HL-60/S4 (cell line): ENCODE results near the gene VAC14.

ENCODE experiments used
- in situ Hi-C: fragments of 300-500 bp; cut with MboI; formaldehyde crosslinking; loops from 2 replicates; pipeline ENCODE4 v1.14.3; 2022; ENCODE audit warnings: low sequenced_read_pairs

VAC14 gene

GRCh38 chr16:70670175-70670574 lies 130.8 kb downstream of the VAC14 start:
- in situ Hi-C loops: loop anchor here (10.0 kb wide), 1 partner anchor 105 kb away; no protein-coding TSS in a partner anchor

- in situ Hi-C loops: no loop called here
Measured at GRCh38 chr16:70665806-70666735, 134.9 kb downstream of the VAC14 start.

- in situ Hi-C loops: no loop called here
Measured at GRCh38 chr16:70665113-70665694, 135.8 kb downstream of the VAC14 start.

- in situ Hi-C loops: no loop called here
Measured at GRCh38 chr16:70664325-70665112, 136.4 kb downstream of the VAC14 start.

DNA sequence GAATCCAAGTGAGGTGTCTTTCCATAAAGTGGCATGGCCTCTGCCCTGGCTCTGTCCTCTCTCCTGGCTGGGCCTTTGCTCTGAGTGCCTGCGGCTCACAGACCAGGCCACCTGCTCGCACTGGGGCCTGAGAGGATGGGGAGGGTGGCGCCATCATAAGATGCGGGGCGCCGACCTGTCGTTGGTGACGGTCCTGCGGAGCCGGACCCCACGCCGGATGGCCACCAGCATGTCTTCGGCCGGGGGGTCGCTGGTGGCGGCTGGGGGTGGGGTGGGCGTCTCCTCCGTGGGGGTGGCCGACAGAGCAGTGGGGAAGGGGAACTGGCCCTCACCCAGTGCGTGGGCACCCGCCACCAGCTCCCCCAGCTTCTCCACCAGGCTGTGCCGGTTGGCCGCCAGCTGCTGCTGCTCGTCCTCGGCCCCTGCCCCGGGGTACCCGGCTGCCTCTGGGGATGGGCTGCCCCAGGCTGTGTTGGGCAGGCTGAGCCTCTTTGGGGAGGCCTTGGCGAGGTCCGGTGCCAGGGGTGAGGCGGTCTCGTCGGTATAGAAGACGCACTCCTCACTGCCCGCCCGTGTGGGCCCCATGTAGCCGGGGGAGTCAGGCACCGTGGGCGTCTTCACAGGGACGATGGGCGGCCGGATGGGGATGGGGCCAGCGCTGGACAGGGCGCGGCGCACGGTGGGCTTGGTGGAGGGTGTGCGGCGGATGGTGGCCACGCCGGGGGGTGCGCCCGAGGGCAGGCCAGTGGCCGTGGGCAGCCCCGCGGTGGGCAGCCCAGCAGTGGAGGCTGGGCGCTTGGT lies 137.2 kb downstream of the VAC14 start:
- in situ Hi-C loops: no loop called here

DNA sequence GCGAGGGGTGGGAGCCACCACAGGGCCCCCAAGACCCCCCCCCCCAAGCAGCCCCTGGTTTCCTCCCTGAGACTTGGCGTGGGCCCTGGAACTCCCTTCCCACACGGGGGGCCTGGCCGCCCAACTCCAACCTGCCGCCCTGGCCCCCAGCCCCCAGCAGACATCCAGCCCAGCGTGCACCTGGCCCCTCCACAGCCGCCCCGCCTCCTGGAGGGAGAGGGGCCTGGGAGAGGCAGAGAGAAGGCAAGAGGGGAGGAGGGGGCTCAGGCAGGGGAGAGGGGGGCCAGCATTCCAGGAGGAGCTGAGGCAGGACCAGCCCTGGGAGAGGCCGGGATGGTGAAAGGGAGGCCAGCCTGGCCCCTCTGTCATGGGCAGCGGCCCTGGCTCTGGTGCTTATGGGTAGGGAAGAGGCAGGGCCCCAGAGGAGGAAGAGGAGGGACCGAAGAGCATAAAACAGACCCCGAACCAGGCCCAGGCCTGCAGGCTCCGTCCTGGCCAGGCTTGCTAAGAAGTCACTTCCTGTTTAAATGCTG lies 137.9 kb downstream of the VAC14 start:
- in situ Hi-C loops: no loop called here

- in situ Hi-C loops: no loop called here
Measured at GRCh38 chr16:70661918-70662641, 138.9 kb downstream of the VAC14 start.

DNA sequence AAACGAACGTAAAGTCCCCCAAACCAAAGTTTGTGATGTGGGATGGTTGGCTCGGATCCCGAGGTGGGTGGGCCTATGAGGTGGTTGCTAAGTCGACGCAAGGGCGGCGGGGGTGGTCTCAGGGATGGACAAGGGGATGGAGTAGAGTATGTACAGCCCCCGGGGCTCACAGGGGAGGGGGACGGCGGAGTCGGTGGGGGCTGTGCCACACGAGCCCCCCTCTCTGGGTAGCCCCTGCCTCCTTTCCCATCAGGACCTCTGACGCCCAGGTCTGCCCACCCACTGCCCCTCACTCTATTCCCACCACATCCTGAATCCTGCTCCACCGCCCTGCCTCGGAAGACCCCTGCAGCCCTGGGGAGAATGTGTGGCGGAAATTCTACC lies 139.4 kb downstream of the VAC14 start:
- in situ Hi-C loops: no loop called here

- in situ Hi-C loops: no loop called here
Measured at GRCh38 chr16:70660672-70661350, 140.1 kb downstream of the VAC14 start.

DNA sequence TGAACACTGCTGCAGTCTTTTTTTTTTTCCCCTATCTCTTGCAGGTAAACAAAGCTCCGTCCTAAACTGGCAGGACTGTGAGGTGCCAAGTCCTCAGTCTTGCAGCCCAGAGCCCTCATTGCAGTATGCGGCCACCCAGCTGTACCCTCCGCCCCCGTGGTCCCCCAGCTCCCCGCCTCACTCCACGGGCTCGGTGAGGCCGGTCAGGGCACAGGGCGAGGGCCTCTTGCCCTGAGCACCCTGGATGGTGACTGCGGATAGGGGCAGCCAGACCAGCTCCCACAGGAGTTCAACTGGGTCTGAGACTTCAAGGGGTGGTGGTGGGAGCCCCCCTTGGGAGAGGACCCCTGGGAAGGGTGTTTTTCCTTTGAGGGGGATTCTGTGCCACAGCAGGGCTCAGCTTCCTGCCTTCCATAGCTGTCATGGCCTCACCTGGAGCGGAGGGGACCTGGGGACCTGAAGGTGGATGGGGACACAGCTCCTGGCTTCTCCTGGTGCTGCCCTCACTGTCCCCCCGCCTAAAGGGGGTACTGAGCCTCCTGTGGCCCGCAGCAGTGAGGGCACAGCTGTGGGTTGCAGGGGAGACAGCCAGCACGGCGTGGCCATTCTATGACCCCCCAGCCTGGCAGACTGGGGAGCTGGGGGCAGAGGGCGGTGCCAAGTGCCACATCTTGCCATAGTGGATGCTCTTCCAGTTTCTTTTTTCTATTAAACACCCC lies 140.8 kb downstream of the VAC14 start:
- in situ Hi-C loops: no loop called here

DNA sequence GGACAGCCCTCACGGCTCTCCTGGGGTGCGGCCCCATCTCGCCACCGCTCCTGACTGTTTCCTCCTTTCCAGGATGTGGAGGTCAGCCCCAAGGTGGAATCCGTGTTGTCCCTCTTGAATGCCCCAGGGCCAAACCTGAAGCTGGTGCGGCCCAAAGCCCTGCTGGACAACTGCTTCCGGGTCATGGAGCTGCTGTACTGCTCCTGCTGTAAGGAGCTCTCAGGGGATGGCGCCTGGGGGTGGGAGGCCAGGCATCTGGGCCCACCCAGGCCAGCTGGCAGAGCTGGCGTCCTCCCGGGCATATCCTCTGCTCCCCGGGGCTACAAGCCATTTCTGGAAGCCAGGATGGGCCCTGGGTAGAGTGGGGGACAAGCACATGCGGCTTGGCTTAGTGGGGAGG lies 141.4 kb downstream of the VAC14 start:
- in situ Hi-C loops: no loop called here

DNA sequence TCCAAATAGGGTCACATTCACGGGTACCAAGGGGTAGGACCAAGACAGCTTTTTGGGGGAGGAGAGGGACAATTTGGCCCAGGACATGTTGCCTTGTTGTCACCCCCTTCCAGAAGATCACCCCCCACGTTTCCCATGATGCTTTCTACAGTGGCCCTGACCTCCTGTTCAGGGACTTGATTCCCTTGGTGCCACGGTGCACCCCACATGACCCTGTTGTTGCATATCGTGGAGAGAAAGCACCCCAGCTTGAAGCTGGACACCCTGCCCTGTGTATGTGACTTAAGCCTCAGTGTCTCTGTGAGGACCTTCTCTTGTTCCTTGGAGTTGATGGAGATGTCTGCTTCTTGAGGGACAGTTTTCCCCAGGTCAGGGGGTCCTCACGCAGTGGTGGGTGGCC lies 142.0 kb downstream of the VAC14 start:
- in situ Hi-C loops: no loop called here

- in situ Hi-C loops: no loop called here
Measured at GRCh38 chr16:70657956-70658355, 143.0 kb downstream of the VAC14 start.

GRCh38 chr16:70656712-70657263 lies 144.2 kb downstream of the VAC14 start:
- in situ Hi-C loops: no loop called here

DNA sequence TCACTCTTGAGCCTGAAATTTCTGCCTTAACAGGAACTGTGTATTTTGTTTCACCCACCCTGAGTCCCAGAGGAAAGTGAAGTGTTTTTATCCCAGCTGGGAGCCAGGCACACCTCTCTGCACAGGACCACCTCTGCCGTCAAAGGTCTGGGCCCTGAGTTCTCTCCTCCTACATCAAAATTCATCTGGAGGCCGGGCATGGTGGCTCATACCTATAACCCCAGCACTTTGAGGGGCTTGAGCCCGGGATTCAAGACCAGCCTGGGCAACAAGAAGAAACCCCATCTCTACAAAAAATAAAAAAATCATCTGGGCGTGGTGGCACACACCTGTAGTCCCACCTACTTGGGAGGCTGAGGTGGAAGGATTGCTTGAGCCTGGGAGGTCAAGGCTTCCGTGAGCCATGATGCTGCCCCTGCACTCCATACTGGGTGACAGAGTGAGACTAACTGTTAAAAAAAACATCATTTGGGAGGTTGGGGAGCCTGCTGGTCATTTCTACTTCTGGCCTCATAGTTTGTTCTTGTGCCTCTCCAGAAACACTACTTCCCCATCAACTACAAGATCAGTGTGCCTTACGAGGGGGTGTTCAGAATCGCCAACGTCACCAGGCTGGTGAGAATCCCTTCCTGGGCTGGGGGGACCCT lies 144.8 kb downstream of the VAC14 start:
- in situ Hi-C loops: no loop called here

- in situ Hi-C loops: no loop called here
Measured at GRCh38 chr16:70653809-70654771, 146.9 kb downstream of the VAC14 start.

DNA sequence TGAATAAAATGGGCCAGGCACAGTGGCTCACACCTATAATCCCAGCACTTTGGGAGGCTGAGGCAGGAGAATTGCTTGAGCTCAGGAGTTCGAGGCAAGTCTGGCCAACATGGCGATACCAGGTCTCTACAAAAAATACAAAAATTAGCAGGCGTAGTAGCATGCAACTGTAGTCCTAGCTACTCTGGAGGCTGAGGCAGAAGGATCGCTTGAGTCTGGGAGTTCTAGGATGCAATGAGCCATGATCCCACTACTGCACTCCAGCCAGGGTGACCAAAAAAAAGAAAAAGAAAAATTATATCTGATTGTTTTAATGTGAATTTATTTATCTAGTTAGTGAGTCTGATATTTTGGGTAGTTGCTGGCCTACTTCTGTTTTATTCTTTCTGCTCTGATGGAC lies 147.6 kb downstream of the VAC14 start:
- in situ Hi-C loops: no loop called here
